Esophagus mucosa (tissue), 1 donor: Measurements from ENCODE around the gene IL17RB. TPM values are rescaled to one million over a fixed set of nuclear protein-coding genes. Genes with fewer than 3 reads are reported as not detected.

Experiments
- total RNA-seq: library from RNA; stranded (reverse); gene quantifications from one replicate; pipeline ENCODE4 v1.2.4, GENCODE V29; 2023
- donor health status: DM: yes; HTN: yes; CAD: no.

IL17RB gene
- total RNA-seq, 1 donor from 2014 or later = 0.20 TPM

Other genes starting within 250 kb of the IL17RB start
- gene CHDH, start 149 bp upstream of the IL17RB start, total RNA-seq = 1.6 TPM
- 17.1 TPM for gene ACTR8, start 35.6 kb downstream of the IL17RB start, total RNA-seq
- gene SELENOK, start 45.3 kb downstream of the IL17RB start, total RNA-seq = 23.7 TPM